IgD-negative memory B cell (primary cell): ENCODE results near the gene EPHA7. TPM values are rescaled to one million over a fixed set of nuclear protein-coding genes. Genes with fewer than 3 reads are reported as not detected.

Experiments
- H3K27ac Mint-ChIP-seq, 3 donors: one replicate each; pipeline ENCODE4 v1.8.0; 2020 to 2022; ENCODE audit warnings: mild to moderate bottlenecking in 3 of 3, mixed read lengths in 3 of 3, moderate library complexity in 1 of 3
- H3K27me3 Mint-ChIP-seq: one replicate; pipeline ENCODE4 v1.8.0; 2021; ENCODE audit warnings: mixed read lengths
- H3K36me3 Mint-ChIP-seq: one replicate; pipeline ENCODE4 v1.8.0; 2020; ENCODE audit warnings: mild to moderate bottlenecking, mixed read lengths
- H3K4me1 Mint-ChIP-seq, 3 donors: one replicate each; pipeline ENCODE4 v1.8.0; 2020 to 2022; ENCODE audit warnings: mixed read lengths in 3 of 3, mild to moderate bottlenecking in 1 of 3
- H3K4me3 Mint-ChIP-seq, 4 donors: one replicate each; pipeline ENCODE4 v1.8.0; 2020 to 2022; ENCODE audit warnings: mild to moderate bottlenecking in 4 of 4, mixed read lengths in 4 of 4, moderate library complexity in 3 of 4
- H3K9me3 Mint-ChIP-seq, 3 donors: one replicate each; pipeline ENCODE4 v1.8.0; 2020 to 2021; ENCODE audit warnings: mixed read lengths in 3 of 3, mild to moderate bottlenecking in 1 of 3
- polyA plus RNA-seq: library from polyadenylated mRNA; unstranded; fragments of 300-500 nt; fragmentation: Illumina TruSeq; gene quantifications from one replicate; pipeline ENCODE4 v1.2.3, GENCODE V29; 2021

Gene EPHA7
- polyA plus RNA-seq, 1 donor from 2014 or later = not detected

GRCh38 chr6:93272896-93273295 is 146.5 kb downstream of the EPHA7 start:
- H3K4me1 Mint-ChIP-seq = no peaks in the 10 kb centered on the region
- no peaks in the 10 kb centered on the region for H3K27me3 Mint-ChIP-seq
- H3K9me3 Mint-ChIP-seq = no peaks in the 10 kb centered on the region
- no peaks in the 10 kb centered on the region for H3K36me3 Mint-ChIP-seq
- no peak overlapping the region for H3K4me3 Mint-ChIP-seq
- H3K27ac Mint-ChIP-seq = no peak overlapping the region

DNA sequence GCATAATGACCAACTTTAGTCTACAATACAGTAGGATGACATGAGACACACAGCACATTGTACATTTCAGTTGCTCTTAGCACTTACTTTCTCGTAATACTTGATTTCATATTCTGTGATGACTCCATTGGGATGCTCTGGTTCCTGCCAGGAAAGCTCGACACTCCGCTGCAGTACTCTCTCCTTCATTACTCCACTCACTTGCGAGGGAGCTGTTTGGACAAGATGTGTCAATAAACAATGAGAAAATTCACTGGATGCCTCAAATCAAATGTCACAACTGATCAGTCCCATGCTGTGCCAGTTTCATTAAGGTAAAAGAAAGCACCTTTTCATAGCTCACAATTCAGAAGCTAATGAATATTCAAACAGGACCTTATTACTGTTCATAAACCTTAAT is 147.1 kb downstream of the EPHA7 start:
- Mint-ChIP-seq H3K4me1 (no peaks in the 10 kb centered on the region), H3K36me3 (no peaks in the 10 kb centered on the region), H3K9me3 (no peaks in the 10 kb centered on the region), H3K4me3 (no peak overlapping the region), H3K27me3 (no peaks in the 10 kb centered on the region), H3K27ac (no peak overlapping the region)

DNA sequence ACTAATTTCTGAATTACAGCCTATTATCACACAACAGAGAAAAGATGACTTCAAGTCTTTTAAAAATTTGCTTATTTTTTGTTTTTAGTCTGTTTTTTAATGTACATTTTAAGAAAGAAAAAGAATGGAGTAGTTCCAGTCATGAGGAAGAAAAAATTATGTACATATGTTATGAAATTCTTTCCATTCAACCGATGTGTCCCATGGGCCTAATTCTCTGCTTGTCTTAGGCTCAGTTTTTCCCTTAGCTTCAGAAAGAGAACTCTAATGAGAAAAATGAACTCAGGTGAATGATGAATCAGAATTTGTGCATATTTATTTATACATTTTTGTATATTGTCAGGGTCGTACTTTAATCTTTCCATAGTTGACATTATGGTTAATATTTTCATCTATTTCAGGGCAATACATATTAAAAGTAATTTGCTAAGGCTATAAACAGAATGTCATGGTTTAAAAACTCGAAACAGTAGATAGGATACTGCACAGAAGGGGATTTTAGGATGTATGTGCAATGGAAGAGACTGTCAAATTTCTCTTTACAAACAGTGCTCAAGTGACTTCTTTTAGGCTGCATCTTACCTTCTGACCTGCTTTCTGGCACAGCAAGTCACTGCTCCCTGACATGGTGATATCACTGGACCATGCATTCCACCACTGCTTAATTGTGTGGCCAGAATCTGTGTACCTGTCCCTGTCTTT is 153.1 kb downstream of the EPHA7 start:
- H3K4me3 Mint-ChIP-seq = no peak overlapping the region
- no peak overlapping the region for H3K27ac Mint-ChIP-seq
- no peaks in the 10 kb centered on the region for H3K4me1 Mint-ChIP-seq
- H3K27me3 Mint-ChIP-seq = no peaks in the 10 kb centered on the region
- no peaks in the 10 kb centered on the region for H3K9me3 Mint-ChIP-seq
- H3K36me3 Mint-ChIP-seq = no peaks in the 10 kb centered on the region

DNA sequence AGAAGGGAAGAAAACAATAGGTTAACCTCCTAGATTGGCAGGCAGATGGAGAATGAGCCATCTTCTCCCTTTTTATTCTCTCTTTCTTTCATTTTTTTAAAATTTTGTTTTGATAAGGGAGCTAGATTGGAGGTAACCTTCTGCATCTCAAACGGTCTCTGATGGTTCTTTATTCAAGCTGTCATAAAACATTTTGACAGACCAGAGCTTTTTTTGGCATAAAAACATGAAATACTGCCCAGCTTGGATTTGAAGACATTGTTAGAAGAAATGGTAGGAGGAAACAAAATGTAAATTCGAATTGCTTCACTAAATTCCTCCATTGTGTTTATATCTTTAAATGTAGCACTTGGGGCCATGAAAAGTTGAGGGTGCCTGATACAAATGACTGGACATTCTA is 158.5 kb downstream of the EPHA7 start:
- no peaks in the 10 kb centered on the region for H3K27me3 Mint-ChIP-seq
- H3K4me3 Mint-ChIP-seq = no peak overlapping the region
- no peak overlapping the region for H3K27ac Mint-ChIP-seq
- no peaks in the 10 kb centered on the region for H3K36me3 Mint-ChIP-seq
- H3K4me1 Mint-ChIP-seq = peaks cover 0 to 1% (median 0%) of the 10 kb centered on the region in 3 donors
- peaks cover 0 to 3% (median 0%) of the 10 kb centered on the region in 3 donors for H3K9me3 Mint-ChIP-seq

DNA sequence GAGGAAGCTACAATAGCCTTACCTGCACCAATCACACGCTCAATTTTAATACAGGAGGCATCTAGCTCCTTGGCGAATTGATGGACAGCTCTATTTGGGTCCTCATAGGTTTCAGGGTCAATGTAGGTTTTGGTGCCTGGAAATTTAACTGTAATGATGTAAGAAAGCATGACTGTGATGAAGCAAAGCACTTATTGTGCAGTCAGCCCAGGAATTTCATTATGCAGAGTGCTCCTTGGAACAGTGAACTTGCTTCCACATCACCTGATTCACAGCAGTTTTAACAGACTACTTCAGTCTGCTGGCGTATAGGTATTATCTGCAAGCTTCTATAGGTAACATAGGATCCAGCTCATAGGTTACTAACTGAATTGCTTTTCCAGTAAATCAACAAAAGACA is 160.0 kb downstream of the EPHA7 start:
- H3K36me3 Mint-ChIP-seq = no peaks in the 10 kb centered on the region
- no peak overlapping the region for H3K27ac Mint-ChIP-seq
- H3K9me3 Mint-ChIP-seq = peaks cover 0 to 4% (median 3%) of the 10 kb centered on the region in 3 donors
- no peaks in the 10 kb centered on the region for H3K27me3 Mint-ChIP-seq
- H3K4me1 Mint-ChIP-seq = peaks cover 0 to 1% (median 0%) of the 10 kb centered on the region in 3 donors
- H3K4me3 Mint-ChIP-seq = no peak overlapping the region

DNA sequence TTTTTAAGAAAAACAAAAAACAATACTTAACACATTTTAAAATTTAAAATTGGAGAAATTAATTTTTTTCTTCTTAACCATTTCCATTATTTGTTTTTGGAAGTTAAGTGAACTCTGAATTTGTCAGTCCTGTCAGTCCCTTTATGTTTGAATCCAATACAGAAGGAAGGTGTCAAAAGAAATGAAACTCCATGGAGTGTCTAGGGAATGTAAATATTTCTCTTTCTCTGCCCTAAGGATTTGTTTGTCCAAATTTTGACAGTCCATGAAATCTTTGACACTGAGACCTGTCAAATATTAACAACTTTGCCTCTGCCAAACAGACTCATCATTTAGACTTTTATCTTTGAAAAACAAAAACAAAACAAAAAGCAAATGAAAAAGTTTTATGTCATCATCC is 166.4 kb downstream of the EPHA7 start:
- no peak overlapping the region for H3K4me3 Mint-ChIP-seq

GRCh38 chr6:93248631-93249030 is 170.7 kb downstream of the EPHA7 start:
- peaks cover 0 to 9% (median 0%) of the 10 kb centered on the region in 3 donors for H3K9me3 Mint-ChIP-seq
- H3K27ac Mint-ChIP-seq = no peak overlapping the region
- H3K27me3 Mint-ChIP-seq = no peaks in the 10 kb centered on the region
- no peaks in the 10 kb centered on the region for H3K4me1 Mint-ChIP-seq
- H3K36me3 Mint-ChIP-seq = no peaks in the 10 kb centered on the region
- H3K4me3 Mint-ChIP-seq = no peak overlapping the region

More for the DNA sequence above, 166.4 kb downstream of the EPHA7 start:
- peaks cover 0 to 13% (median 0%) of the 10 kb centered on the region in 3 donors for H3K9me3 Mint-ChIP-seq
- H3K27ac Mint-ChIP-seq = no peak overlapping the region
- no peaks in the 10 kb centered on the region for H3K27me3 Mint-ChIP-seq
- H3K4me1 Mint-ChIP-seq = no peaks in the 10 kb centered on the region
- H3K36me3 Mint-ChIP-seq = no peaks in the 10 kb centered on the region

- Mint-ChIP-seq H3K27ac (no peak overlapping the region), H3K36me3 (no peaks in the 10 kb centered on the region), H3K4me3 (no peak overlapping the region), H3K9me3 (peaks cover 0 to 5% (median 0%) of the 10 kb centered on the region in 3 donors), H3K27me3 (no peaks in the 10 kb centered on the region), H3K4me1 (no peaks in the 10 kb centered on the region)
These were observed 176.1 kb downstream of the EPHA7 start for GRCh38 chr6:93243231-93243778.

- no peaks in the 10 kb centered on the region for H3K36me3 Mint-ChIP-seq
- H3K27me3 Mint-ChIP-seq = no peaks in the 10 kb centered on the region
- peaks cover 0 to 5% (median 0%) of the 10 kb centered on the region in 3 donors for H3K9me3 Mint-ChIP-seq
- no peaks in the 10 kb centered on the region for H3K4me1 Mint-ChIP-seq
- H3K4me3 Mint-ChIP-seq = no peak overlapping the region
- H3K27ac Mint-ChIP-seq = no peak overlapping the region
These were observed 177.3 kb downstream of the EPHA7 start for GRCh38 chr6:93242049-93242448.

GRCh38 chr6:93238632-93239031 is 180.7 kb downstream of the EPHA7 start:
- H3K27me3 Mint-ChIP-seq = no peaks in the 10 kb centered on the region
- H3K9me3 Mint-ChIP-seq = peaks cover 0 to 9% (median 5%) of the 10 kb centered on the region in 3 donors
- H3K4me1 Mint-ChIP-seq = no peaks in the 10 kb centered on the region
- H3K36me3 Mint-ChIP-seq = no peaks in the 10 kb centered on the region
- H3K4me3 Mint-ChIP-seq = no peak overlapping the region
- H3K27ac Mint-ChIP-seq = no peak overlapping the region

DNA sequence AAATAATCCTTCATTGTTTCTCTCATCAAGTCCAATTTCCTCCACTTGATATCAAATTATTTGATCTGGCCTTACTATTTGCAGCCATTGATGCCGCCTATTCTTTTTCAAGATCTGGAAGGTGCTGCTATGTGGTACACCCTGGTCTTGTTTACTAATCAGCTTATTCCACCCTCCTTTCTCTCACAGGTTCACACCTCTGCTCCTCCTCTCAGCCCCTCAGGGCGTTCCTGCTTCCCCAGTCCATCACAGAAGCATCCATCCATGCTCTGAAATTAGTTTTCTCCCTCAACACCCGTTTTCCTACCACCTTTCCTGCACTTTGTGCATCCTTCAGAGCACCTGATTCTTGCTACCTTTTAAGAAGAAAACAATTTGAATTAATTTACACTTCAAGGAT is 183.6 kb downstream of the EPHA7 start:
- Mint-ChIP-seq H3K9me3 (peaks cover 0 to 9% (median 5%) of the 10 kb centered on the region in 3 donors), H3K4me3 (no peak overlapping the region), H3K27ac (no peak overlapping the region), H3K36me3 (no peaks in the 10 kb centered on the region), H3K4me1 (no peaks in the 10 kb centered on the region), H3K27me3 (no peaks in the 10 kb centered on the region)

DNA sequence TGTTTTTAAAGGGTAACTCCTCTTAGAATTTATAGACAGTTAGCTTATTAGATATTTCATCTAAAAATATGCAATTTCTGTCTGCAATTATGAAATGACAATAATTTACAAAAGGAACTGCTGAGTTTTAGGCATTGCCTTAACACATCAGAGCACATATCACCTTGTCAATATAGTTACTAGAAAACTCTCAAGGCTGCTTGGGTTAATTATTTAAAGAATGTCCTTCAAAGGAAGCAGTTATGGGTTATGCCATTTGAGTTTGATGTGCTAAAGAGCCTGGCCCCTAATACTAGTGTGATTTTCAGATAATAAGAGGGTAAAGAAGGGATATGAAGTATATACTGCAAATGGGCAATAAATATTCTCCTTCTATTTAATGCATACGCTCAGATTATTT is 192.5 kb downstream of the EPHA7 start:
- peaks cover 0 to 6% (median 1%) of the 10 kb centered on the region in 3 donors for H3K9me3 Mint-ChIP-seq
- H3K27ac Mint-ChIP-seq = no peak overlapping the region
- H3K4me3 Mint-ChIP-seq = no peak overlapping the region
- H3K36me3 Mint-ChIP-seq = no peaks in the 10 kb centered on the region
- H3K27me3 Mint-ChIP-seq = no peaks in the 10 kb centered on the region
- H3K4me1 Mint-ChIP-seq = peaks cover 0 to 1% (median 0%) of the 10 kb centered on the region in 3 donors

DNA sequence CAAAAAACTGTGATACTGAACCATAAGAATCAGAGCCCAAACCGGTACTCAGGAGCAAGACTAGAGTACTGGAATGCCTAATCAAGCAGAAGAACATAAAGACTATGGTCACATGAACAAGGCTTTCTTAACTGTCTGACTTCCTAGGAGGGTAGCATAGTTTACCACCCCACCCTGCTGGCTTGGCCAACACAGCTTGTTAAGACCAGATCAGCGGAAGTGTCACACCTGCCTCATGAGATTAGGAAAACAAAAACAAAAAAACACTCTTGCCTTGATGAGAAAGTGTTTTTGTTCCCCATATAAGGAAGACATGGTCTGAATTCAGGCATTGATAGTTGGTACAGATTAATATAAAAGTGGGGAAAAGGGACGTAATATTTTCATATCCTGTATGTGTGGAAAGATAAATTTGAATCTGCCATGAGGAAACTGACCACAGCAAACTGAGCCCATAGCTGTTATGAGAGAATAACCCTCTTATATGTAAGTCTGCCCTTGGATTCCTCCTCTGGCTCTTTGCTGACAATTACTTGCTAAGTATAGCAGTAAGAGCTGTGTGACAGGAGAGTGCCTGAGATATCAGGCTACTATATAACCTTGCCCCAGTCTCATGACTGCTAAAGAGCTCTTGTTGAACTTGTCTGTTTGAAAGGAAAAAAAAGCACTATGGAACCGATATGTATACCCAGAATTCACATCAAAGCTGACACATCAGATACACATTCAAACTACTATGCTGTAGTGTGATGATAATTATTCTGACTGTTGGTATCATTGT is 197.1 kb downstream of the EPHA7 start:
- Mint-ChIP-seq H3K4me3 (no peak overlapping the region), H3K27ac (no peak overlapping the region), H3K9me3 (peaks cover 0 to 5% (median 1%) of the 10 kb centered on the region in 3 donors), H3K4me1 (peaks cover 0 to 1% (median 0%) of the 10 kb centered on the region in 3 donors), H3K27me3 (no peaks in the 10 kb centered on the region), H3K36me3 (no peaks in the 10 kb centered on the region)

DNA sequence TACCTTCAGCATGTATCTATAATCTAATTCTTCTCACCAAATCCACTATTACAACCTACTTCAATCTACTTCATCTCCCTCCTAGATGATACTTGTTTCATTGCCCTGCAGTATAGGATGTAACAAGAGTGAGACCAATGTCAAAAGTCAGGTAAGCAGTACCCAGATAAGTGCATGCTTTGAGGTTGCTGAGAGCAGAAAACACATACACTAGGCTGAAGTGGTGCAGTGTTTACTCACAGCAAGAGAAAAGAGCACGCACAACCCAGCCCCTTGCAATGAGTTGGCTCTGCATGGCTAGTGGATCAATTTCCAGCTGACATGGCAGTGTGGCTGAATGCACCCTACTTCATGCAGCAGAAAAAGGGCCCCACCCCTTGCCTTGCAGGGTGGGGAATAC is 199.9 kb downstream of the EPHA7 start:
- H3K4me1 Mint-ChIP-seq = peaks cover 0 to 1% (median 0%) of the 10 kb centered on the region in 3 donors
- H3K4me3 Mint-ChIP-seq = no peak overlapping the region
- no peaks in the 10 kb centered on the region for H3K27me3 Mint-ChIP-seq
- peaks cover 1 to 19% (median 2%) of the 10 kb centered on the region in 3 donors for H3K9me3 Mint-ChIP-seq
- no peak overlapping the region for H3K27ac Mint-ChIP-seq
- H3K36me3 Mint-ChIP-seq = no peaks in the 10 kb centered on the region

DNA sequence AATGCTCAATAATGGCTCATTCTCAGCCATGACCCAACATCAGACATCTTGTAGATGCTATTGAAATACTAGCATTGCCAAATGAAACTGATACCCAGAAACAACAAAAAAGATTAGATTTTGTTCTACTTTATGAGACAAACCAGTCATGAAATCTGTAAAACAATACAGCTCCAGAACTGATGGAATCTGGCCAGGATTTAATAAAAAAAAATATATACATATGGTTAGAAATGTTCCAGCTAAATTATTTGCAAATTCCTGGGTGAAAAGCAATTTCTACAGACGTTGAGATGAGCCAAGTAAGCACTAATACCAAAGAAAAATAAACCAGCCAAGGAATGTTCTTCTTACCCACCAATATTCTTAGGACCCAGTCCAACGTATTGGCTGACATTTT is 201.3 kb downstream of the EPHA7 start:
- Mint-ChIP-seq H3K4me1 (no peaks in the 10 kb centered on the region), H3K27me3 (no peaks in the 10 kb centered on the region), H3K27ac (no peak overlapping the region), H3K4me3 (no peak overlapping the region), H3K36me3 (no peaks in the 10 kb centered on the region), H3K9me3 (peaks cover 1 to 19% (median 5%) of the 10 kb centered on the region in 3 donors)
